Stimulated activated CD8-positive, alpha-beta memory T cell treated with anti-CD3 and anti-CD28 coated beads, Interleukin-15, amount 100 ng/mL, for 24 hours (primary cell): ENCODE results near the gene EEIG1.

ENCODE experiments used
- DNase-seq: peaks from one replicate; pipeline ENCODE4 v3.0.0-alpha.2; 2020; ENCODE audit warnings: low read depth

EEIG1 gene

GRCh38 chr9:128001151-128001778 lies 20.5 kb upstream of the EEIG1 start:
- no peak for DNase-seq

- DNase-seq: no peak
Observed at GRCh38 chr9:127999461-127999860, 18.7 kb upstream of the EEIG1 start.

DNA sequence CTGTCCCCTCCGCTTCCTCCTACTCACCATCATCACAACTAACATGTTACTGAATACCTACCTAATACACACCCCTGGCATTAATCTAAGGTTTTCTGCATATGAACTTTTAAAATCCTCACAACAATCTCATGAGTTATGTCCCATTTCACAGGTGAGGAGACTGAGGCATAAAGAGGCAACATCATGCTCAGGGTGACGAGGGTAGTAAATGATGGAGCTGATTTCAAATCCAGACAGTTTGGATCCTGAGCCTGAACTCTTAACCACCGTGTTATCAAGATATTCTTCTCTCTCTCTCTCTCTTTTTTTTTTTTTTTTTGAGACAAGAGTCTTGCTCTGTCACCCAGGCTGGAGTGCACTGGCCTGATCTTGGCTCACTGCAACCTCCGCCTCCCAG lies 12.9 kb upstream of the EEIG1 start:
- DNase-seq: no peak

GRCh38 chr9:127991757-127992274 lies 11.0 kb upstream of the EEIG1 start:
- no peak for DNase-seq

DNA sequence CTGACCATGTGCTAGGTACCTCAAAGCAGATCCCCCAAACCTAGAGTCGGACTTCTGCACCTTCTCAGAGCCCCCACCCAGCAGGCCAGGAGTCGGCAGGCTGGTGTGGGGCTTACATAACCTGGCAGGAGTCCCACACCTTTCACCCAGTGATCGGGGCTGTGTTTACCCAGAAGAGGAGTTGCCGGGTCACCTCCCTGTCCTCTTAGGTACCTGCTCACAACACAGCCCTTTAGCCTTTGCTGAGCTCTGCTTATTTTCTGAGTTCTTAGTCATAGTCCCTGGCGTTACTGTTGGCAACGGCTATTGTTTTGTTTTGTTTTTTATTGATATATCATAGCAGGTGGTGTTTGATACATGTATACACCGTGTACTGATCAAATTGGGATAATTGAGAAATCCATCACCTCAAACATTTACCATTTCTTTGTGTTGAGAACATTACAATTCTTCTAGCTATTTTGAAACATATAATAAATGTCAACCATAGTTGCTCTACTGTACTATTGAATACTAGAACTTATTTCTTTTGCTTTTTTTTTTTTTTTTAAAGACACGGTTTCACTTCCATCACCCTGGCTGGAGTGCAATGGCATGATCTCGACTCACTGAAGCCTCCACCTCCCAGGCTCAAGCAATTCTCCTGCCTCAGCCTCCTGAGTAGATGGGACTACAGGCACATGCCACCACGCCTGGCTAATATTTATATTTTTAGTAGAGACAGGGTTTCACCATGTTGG lies 10.4 kb upstream of the EEIG1 start:
- DNase-seq: no peak

DNA sequence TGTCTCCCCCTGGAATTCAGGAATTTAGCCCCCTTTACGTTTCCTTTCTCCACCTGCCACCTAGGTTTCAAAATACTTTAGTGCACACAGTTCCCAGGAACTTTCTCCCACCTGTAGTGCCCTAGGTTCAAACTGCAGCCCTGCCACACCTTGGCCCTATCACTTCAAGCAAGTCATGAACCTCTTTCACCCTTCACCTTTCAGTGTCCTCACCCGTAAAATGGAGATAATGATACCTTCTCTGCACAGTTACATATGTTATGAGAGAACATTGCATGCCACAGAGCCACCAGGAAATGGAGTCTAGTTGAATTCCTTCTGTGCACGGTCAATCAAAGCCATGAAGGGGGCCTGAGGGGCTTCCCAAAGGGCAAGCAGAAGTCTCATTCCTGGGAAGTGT lies 9.8 kb upstream of the EEIG1 start:
- no peak for DNase-seq

DNA sequence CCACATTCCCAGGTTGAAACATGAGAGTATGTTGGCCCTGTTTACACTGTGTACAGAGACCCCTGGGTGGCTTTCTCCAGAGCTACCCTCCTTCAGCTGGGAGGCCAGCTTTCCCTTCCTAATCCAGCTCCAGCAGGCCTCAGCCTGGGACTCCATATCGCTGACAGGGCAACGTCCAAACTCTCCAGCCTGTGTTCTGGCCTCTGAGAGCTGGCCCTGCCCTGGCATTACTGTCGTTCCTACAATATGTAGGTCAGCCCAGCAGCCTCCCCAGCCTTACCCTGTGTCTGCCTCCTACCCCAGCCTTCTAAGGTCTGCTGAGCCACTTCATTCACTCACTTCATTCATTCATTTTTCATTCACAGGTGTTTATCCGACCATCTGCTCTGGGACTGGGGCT lies 8.3 kb upstream of the EEIG1 start:
- DNase-seq: no peak

DNA sequence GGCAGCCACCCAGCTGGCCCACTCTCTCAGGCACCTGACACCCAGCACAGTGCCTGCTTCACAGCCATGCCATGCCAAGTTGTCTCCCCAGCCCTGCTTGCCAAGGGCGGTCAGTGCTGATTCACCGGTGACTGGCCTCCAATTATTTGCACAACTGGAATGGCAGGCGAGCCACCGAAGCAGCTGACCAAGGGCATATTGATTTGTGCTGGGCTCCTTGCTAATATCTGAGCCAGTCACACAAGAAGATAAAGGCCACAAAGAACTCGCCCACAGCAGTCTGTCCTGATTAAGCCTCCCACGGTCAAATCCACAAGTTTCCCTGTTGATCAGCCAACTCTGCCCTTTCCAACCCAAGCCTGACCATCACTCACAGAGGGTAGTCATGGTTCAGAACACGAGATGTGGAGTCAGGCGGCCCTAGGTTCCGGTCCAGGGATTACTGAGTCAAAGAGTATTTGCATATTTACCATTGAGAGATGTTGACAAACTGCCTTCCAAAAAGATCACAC lies 6.4 kb upstream of the EEIG1 start:
- DNase-seq: no peak

GRCh38 chr9:127985011-127985410 lies 4.2 kb upstream of the EEIG1 start:
- no peak for DNase-seq

GRCh38 chr9:127983847-127984289 lies 3.1 kb upstream of the EEIG1 start:
- DNase-seq: no peak

GRCh38 chr9:127982912-127983311 lies 2.1 kb upstream of the EEIG1 start:
- no peak for DNase-seq

- DNase-seq: no peak
Observed at GRCh38 chr9:127981559-127982121, 851 bp upstream of the EEIG1 start.

DNA sequence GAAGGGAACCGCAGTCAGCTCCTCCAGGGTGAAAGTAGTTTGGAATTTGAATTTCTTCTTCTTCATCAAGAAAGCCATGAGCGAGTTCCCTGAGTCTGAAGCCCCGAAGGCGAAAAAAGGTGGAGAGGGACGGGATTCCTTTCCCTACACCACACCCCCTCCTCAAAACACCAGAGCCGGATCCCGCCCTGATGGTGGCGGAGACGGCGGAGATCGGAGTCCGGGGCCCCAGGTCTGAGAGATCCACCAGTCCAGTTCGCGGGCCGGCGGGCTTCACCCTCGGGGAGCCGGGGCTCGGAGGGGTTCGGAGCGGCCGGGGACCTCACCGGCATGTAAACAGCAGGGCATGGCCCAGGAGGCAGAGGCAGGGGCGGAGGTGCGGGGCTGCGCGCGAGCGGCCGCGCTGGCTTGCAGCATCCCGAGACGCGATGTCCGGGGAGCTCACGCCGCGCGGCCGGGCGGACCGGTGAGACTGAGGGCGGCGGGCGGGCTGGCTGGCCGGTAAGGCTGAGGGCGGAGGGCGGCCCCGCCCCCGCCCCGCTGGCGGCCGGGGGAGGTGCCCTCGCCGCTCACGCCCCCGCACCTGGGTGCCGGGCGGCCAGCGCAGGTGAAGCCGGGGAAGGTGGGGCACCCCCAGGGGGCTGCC lies 606 bp downstream of the EEIG1 start:
- DNase-seq: no peak

DNA sequence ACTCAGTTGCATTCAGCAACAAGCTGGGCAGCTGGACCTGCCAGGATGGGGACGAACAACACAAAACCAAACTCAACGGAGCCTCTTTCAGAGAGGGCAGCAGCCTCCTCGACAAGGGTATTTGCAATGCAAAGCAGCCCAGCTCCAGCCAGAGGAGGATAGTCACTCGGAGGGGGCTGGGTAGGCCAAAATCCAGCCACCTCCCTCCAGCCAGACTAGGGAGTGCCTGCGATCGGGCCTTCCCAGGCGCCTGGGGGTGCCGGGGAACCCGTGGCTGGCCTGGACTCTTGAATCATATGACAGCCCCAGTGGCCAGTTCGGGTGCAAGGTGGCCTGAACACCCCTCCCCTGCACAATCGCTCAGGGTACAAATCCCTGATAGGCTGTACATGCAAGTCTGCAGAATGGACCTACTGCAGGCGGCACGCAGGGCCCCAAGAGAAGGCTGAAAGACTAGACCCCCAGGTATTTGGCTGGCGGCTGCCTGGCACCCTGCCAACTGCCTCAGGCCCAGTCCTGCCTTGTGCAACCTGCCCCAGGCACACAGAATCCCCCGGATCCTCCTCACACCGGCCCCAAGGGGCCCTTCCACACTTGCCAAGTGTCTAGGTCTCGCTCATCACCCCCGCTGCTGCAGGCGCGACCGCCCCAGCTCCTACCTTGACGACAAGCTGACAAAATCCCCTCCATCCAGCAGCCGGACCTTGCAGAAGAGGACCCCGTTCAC lies 1.3 kb downstream of the EEIG1 start:
- DNase-seq: no peak

- DNase-seq: no peak
Observed at GRCh38 chr9:127979015-127979332, 1.8 kb downstream of the EEIG1 start.

GRCh38 chr9:127977884-127978647 lies 2.7 kb downstream of the EEIG1 start:
- no peak for DNase-seq

GRCh38 chr9:127977009-127977883 lies 3.5 kb downstream of the EEIG1 start:
- no peak for DNase-seq

DNA sequence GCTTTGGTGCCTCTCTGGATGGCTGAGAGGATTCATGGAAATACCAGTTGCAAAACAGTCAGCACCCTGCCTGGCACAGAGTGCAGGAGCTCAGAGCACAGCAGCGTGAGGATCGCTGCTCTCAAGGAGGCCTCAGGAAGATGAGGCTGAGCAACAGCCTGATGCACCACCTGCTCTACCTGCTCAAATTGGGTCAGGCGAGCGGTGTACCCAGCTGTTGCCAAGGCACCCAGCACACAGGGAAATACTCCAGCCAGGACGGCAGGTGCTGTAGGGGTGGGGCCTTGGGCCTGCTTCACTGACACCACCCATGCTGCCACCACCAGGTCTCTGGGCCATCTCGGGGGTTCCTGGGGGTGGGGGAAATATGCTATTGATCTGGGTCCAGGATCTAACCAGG lies 4.3 kb downstream of the EEIG1 start:
- no peak for DNase-seq

GRCh38 chr9:127975376-127976315 lies 5.1 kb downstream of the EEIG1 start:
- no peak for DNase-seq
